ENCODE data around the gene OR6B2. TPM values are rescaled to one million over a fixed set of nuclear protein-coding genes. Genes with fewer than 3 reads are reported as not detected.
A peak's percentile ranks its signal among the peaks of the same experiment; 100 is the strongest.

Gene OR6B2
- total RNA-seq, 1 experiment from 2014 or later = not detected

- H3K4me3 Mint-ChIP-seq (ENCODE audit: low read depth, unreplicated experiment) = peak overlapping the region; percentile 89
- no peak for DNase-seq
- H3K27ac Mint-ChIP-seq (ENCODE audit: unreplicated experiment) = peak overlapping the region; percentile 88
- peaks cover 42% of the 10 kb centered on the region for H3K36me3 Mint-ChIP-seq (ENCODE audit: insufficient read depth, unreplicated experiment)
- peaks cover 22% of the 10 kb centered on the region for H3K4me1 Mint-ChIP-seq (ENCODE audit: low read depth, unreplicated experiment)
- BruUV-seq (replicated peaks) = no TSS peak
- CTCF ChIA-PET = interaction anchor here (0.7 to 1.0 kb wide), 2 partner anchors 36 to 204 kb away, joined by 3 to 5 read pairs; no protein-coding TSS in a partner anchor
- TF ChIP-seq CTCF (IDR thresholded peaks at IDR 0.05; ENCODE audit: unreplicated experiment) = no peak
- intact Hi-C loops (cut with micrococcal nuclease; ENCODE audit: unreplicated experiment) = no loop called here
- peaks cover 33% of the 10 kb centered on the region for H3K27me3 Mint-ChIP-seq (ENCODE audit: unreplicated experiment)
- H3K9me3 Mint-ChIP-seq (ENCODE audit: low read depth, unreplicated experiment) = no peaks in the 10 kb centered on the region
These were observed 5.5 kb downstream of the OR6B2 start for GRCh38 chr2:240024766-240025165.

GRCh38 chr2:240023792-240024191 is 6.4 kb downstream of the OR6B2 start:
- H3K27me3 Mint-ChIP-seq (ENCODE audit: unreplicated experiment) = peaks cover 23% of the 10 kb centered on the region
- no peak for TF ChIP-seq CTCF (IDR thresholded peaks at IDR 0.05; ENCODE audit: unreplicated experiment)
- DNase-seq = no peak
- peak overlapping the region; percentile 88 for H3K27ac Mint-ChIP-seq (ENCODE audit: unreplicated experiment)
- BruUV-seq (replicated peaks) = TSS peak; percentile 59
- peaks cover 22% of the 10 kb centered on the region for H3K4me1 Mint-ChIP-seq (ENCODE audit: low read depth, unreplicated experiment)
- CTCF ChIA-PET = no interaction called here
- intact Hi-C loops (cut with micrococcal nuclease; ENCODE audit: unreplicated experiment) = no loop called here
- H3K36me3 Mint-ChIP-seq (ENCODE audit: insufficient read depth, unreplicated experiment) = peaks cover 44% of the 10 kb centered on the region
- no peaks in the 10 kb centered on the region for H3K9me3 Mint-ChIP-seq (ENCODE audit: low read depth, unreplicated experiment)
- H3K4me3 Mint-ChIP-seq (ENCODE audit: low read depth, unreplicated experiment) = peak overlapping the region; percentile 89

GRCh38 chr2:240021488-240022104 is 8.6 kb downstream of the OR6B2 start:
- peaks cover 22% of the 10 kb centered on the region for H3K4me1 Mint-ChIP-seq (ENCODE audit: low read depth, unreplicated experiment)
- CTCF ChIA-PET = interaction anchor here (0.6 to 1.2 kb wide), 3 partner anchors 8 to 197 kb away, joined by 3 to 6 read pairs (median 5); no protein-coding TSS in a partner anchor
- DNase-seq = peak; percentile 85
- no peak overlapping the region for H3K27ac Mint-ChIP-seq (ENCODE audit: unreplicated experiment)
- peaks cover 56% of the 10 kb centered on the region for H3K36me3 Mint-ChIP-seq (ENCODE audit: insufficient read depth, unreplicated experiment)
- no TSS peak for BruUV-seq (replicated peaks)
- TF ChIP-seq CTCF (IDR thresholded peaks at IDR 0.05; ENCODE audit: unreplicated experiment) = peak; percentile 84
- intact Hi-C loops (cut with micrococcal nuclease; ENCODE audit: unreplicated experiment) = no loop called here
- H3K9me3 Mint-ChIP-seq (ENCODE audit: low read depth, unreplicated experiment) = no peaks in the 10 kb centered on the region
- H3K27me3 Mint-ChIP-seq (ENCODE audit: unreplicated experiment) = peaks cover 1% of the 10 kb centered on the region
- H3K4me3 Mint-ChIP-seq (ENCODE audit: low read depth, unreplicated experiment) = no peak overlapping the region

- Mint-ChIP-seq H3K4me1 (ENCODE audit: low read depth, unreplicated experiment) (peaks cover 8% of the 10 kb centered on the region), H3K36me3 (ENCODE audit: insufficient read depth, unreplicated experiment) (peaks cover 42% of the 10 kb centered on the region), H3K4me3 (ENCODE audit: low read depth, unreplicated experiment) (no peak overlapping the region), H3K27ac (ENCODE audit: unreplicated experiment) (no peak overlapping the region), H3K27me3 (ENCODE audit: unreplicated experiment) (no peaks in the 10 kb centered on the region), H3K9me3 (ENCODE audit: low read depth, unreplicated experiment) (no peaks in the 10 kb centered on the region)
- no peak for TF ChIP-seq CTCF (IDR thresholded peaks at IDR 0.05; ENCODE audit: unreplicated experiment)
- BruUV-seq (replicated peaks) = no TSS peak
- CTCF ChIA-PET = no interaction called here
- no peak for DNase-seq
- intact Hi-C loops (cut with micrococcal nuclease; ENCODE audit: unreplicated experiment) = no loop called here
These were observed 12.0 kb downstream of the OR6B2 start for GRCh38 chr2:240018071-240018750.

Data from Calu3 (cell line).